ENCODE results near the gene ASTN2.

ASTN2 gene

DNA sequence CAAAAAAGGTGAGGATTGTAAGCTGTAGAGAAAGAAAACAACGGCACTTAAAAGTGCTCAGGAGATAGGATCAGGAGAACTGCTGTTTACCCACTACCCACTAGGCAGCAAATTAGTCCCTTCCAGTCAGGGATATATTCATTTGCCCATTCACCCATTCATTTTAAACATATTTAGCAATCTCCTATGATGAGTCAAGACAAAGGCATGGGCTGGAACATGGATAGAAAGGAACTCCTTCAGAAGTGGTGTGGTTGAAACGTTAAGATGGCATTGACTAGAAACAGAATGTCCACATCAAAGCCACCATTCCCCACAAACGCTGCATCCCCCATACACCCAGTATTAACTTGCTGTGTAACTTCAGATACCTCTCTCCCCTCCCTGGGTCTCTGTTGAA lies 225.7 kb downstream of the ASTN2 start:
- H3K4me3 ChIP-seq (ENCODE audit: low read depth in 1 of 2, low read length in 2 of 2): no peak overlapping the region

GRCh38 chr9:117188394-117188793 lies 226.5 kb downstream of the ASTN2 start:
- Histone ChIP-seq H3K4me1 (ENCODE audit: control insufficient read depth in 1 of 2, insufficient read depth in 2 of 2, low read length in 2 of 2) (no peaks in the 10 kb centered on the region), H3K36me3 (ENCODE audit: control insufficient read depth in 1 of 2, insufficient read depth in 2 of 2, low read length in 2 of 2) (no peaks in the 10 kb centered on the region), H3K4me3 (ENCODE audit: low read depth in 1 of 2, low read length in 2 of 2) (no peak overlapping the region), H3K9me3 (ENCODE audit: control insufficient read depth in 1 of 2, low read length in 2 of 2) (no peaks in the 10 kb centered on the region), H3K27ac (ENCODE audit: low read length) (no peak overlapping the region), H3K27me3 (ENCODE audit: low read depth, low read length) (no peaks in the 10 kb centered on the region)

More for the DNA sequence above, 225.7 kb downstream of the ASTN2 start:
- H3K9me3 ChIP-seq (ENCODE audit: control insufficient read depth in 1 of 2, low read length in 2 of 2): no peaks in the 10 kb centered on the region
- no peaks in the 10 kb centered on the region for H3K4me1 ChIP-seq (ENCODE audit: control insufficient read depth in 1 of 2, insufficient read depth in 2 of 2, low read length in 2 of 2)
- no peaks in the 10 kb centered on the region for H3K36me3 ChIP-seq (ENCODE audit: control insufficient read depth in 1 of 2, insufficient read depth in 2 of 2, low read length in 2 of 2)
- H3K27me3 ChIP-seq (ENCODE audit: low read depth, low read length): no peaks in the 10 kb centered on the region
- H3K27ac ChIP-seq (ENCODE audit: low read length): no peak overlapping the region

GRCh38 chr9:117187498-117187897 lies 227.4 kb downstream of the ASTN2 start:
- H3K36me3 ChIP-seq (ENCODE audit: control insufficient read depth in 1 of 2, insufficient read depth in 2 of 2, low read length in 2 of 2): no peaks in the 10 kb centered on the region
- H3K4me3 ChIP-seq (ENCODE audit: low read depth in 1 of 2, low read length in 2 of 2): no peak overlapping the region
- no peaks in the 10 kb centered on the region for H3K27me3 ChIP-seq (ENCODE audit: low read depth, low read length)
- H3K9me3 ChIP-seq (ENCODE audit: control insufficient read depth in 1 of 2, low read length in 2 of 2): no peaks in the 10 kb centered on the region
- H3K4me1 ChIP-seq (ENCODE audit: control insufficient read depth in 1 of 2, insufficient read depth in 2 of 2, low read length in 2 of 2): no peaks in the 10 kb centered on the region
- no peak overlapping the region for H3K27ac ChIP-seq (ENCODE audit: low read length)

DNA sequence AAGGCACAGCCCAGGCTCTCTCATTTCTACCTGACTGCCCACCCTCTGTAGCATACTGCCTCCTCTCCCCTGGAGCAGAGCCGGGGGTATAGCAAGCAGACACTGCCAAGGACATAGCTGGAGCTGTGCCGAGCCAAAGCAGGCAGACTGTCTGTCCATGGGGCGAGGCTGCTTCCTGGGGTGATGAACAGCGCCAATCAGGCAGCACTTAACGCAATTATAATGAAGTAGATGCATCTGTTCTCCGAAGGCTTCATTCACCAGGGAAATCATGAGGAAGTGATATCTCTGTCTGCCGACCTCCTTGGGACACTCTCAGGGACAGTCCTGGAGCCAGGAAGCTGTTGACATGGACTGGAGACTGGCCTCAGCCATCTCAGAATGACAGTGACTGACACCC lies 230.7 kb downstream of the ASTN2 start:
- peaks cover 0 to 9% of the 10 kb centered on the region in 2 donors for H3K9me3 ChIP-seq (ENCODE audit: control insufficient read depth in 1 of 2, low read length in 2 of 2)
- no peaks in the 10 kb centered on the region for H3K27me3 ChIP-seq (ENCODE audit: low read depth, low read length)
- H3K27ac ChIP-seq (ENCODE audit: low read length): no peak overlapping the region
- no peaks in the 10 kb centered on the region for H3K4me1 ChIP-seq (ENCODE audit: control insufficient read depth in 1 of 2, insufficient read depth in 2 of 2, low read length in 2 of 2)
- H3K36me3 ChIP-seq (ENCODE audit: control insufficient read depth in 1 of 2, insufficient read depth in 2 of 2, low read length in 2 of 2): no peaks in the 10 kb centered on the region
- no peak overlapping the region for H3K4me3 ChIP-seq (ENCODE audit: low read depth in 1 of 2, low read length in 2 of 2)

GRCh38 chr9:117182046-117182445 lies 232.8 kb downstream of the ASTN2 start:
- no peak overlapping the region for H3K4me3 ChIP-seq (ENCODE audit: low read depth in 1 of 2, low read length in 2 of 2)
- H3K4me1 ChIP-seq (ENCODE audit: control insufficient read depth in 1 of 2, insufficient read depth in 2 of 2, low read length in 2 of 2): no peaks in the 10 kb centered on the region
- peaks cover 0 to 9% of the 10 kb centered on the region in 2 donors for H3K9me3 ChIP-seq (ENCODE audit: control insufficient read depth in 1 of 2, low read length in 2 of 2)
- H3K27ac ChIP-seq (ENCODE audit: low read length): no peak overlapping the region
- H3K27me3 ChIP-seq (ENCODE audit: low read depth, low read length): no peaks in the 10 kb centered on the region
- no peaks in the 10 kb centered on the region for H3K36me3 ChIP-seq (ENCODE audit: control insufficient read depth in 1 of 2, insufficient read depth in 2 of 2, low read length in 2 of 2)

DNA sequence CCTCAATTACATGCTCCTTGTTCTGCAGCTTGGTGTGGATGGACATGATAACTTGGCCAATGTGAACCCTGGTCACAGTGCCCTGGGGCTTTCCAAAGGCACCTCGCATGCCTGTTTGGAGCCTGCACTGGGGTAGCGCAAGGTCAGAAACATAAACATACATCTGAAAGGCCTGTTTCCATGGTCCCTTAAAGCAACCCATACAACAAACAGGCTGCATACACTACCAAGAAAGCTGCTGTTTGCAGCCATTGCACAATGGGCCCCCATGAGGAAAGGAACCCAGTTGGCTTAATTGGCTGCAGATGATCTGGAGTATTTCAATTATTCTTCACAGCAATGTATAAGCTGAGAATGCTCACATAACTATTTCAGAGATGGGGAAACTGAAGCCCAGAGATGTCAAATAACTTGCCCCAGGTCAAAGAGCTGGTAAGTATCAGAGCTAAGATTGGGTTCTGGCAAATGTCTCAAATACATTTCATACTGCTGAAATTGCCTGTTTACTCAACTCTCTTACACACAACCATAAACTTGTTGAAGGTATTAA lies 233.9 kb downstream of the ASTN2 start:
- Histone ChIP-seq H3K4me1 (ENCODE audit: control insufficient read depth in 1 of 2, insufficient read depth in 2 of 2, low read length in 2 of 2) (no peaks in the 10 kb centered on the region), H3K9me3 (ENCODE audit: control insufficient read depth in 1 of 2, low read length in 2 of 2) (peaks cover 0 to 9% of the 10 kb centered on the region in 2 donors), H3K27ac (ENCODE audit: low read length) (no peak overlapping the region), H3K36me3 (ENCODE audit: control insufficient read depth in 1 of 2, insufficient read depth in 2 of 2, low read length in 2 of 2) (no peaks in the 10 kb centered on the region), H3K27me3 (ENCODE audit: low read depth, low read length) (no peaks in the 10 kb centered on the region), H3K4me3 (ENCODE audit: low read depth in 1 of 2, low read length in 2 of 2) (no peak overlapping the region)

GRCh38 chr9:117178596-117179375 lies 236.1 kb downstream of the ASTN2 start:
- Histone ChIP-seq H3K27ac (ENCODE audit: low read length) (no peak overlapping the region), H3K4me1 (ENCODE audit: control insufficient read depth in 1 of 2, insufficient read depth in 2 of 2, low read length in 2 of 2) (no peaks in the 10 kb centered on the region), H3K27me3 (ENCODE audit: low read depth, low read length) (no peaks in the 10 kb centered on the region), H3K9me3 (ENCODE audit: control insufficient read depth in 1 of 2, low read length in 2 of 2) (peaks cover 0 to 9% of the 10 kb centered on the region in 2 donors), H3K4me3 (ENCODE audit: low read depth in 1 of 2, low read length in 2 of 2) (no peak overlapping the region), H3K36me3 (ENCODE audit: control insufficient read depth in 1 of 2, insufficient read depth in 2 of 2, low read length in 2 of 2) (no peaks in the 10 kb centered on the region)

- Histone ChIP-seq H3K4me3 (ENCODE audit: low read depth in 1 of 2, low read length in 2 of 2) (no peak overlapping the region), H3K27me3 (ENCODE audit: low read depth, low read length) (no peaks in the 10 kb centered on the region), H3K27ac (ENCODE audit: low read length) (no peak overlapping the region), H3K9me3 (ENCODE audit: control insufficient read depth in 1 of 2, low read length in 2 of 2) (no peaks in the 10 kb centered on the region), H3K4me1 (ENCODE audit: control insufficient read depth in 1 of 2, insufficient read depth in 2 of 2, low read length in 2 of 2) (no peaks in the 10 kb centered on the region), H3K36me3 (ENCODE audit: control insufficient read depth in 1 of 2, insufficient read depth in 2 of 2, low read length in 2 of 2) (no peaks in the 10 kb centered on the region)
These were observed 244.3 kb downstream of the ASTN2 start for GRCh38 chr9:117170567-117170966.

- H3K27ac ChIP-seq (ENCODE audit: low read length): no peak overlapping the region
- no peak overlapping the region for H3K4me3 ChIP-seq (ENCODE audit: low read depth in 1 of 2, low read length in 2 of 2)
- H3K4me1 ChIP-seq (ENCODE audit: control insufficient read depth in 1 of 2, insufficient read depth in 2 of 2, low read length in 2 of 2): no peaks in the 10 kb centered on the region
- no peaks in the 10 kb centered on the region for H3K36me3 ChIP-seq (ENCODE audit: control insufficient read depth in 1 of 2, insufficient read depth in 2 of 2, low read length in 2 of 2)
- no peaks in the 10 kb centered on the region for H3K9me3 ChIP-seq (ENCODE audit: control insufficient read depth in 1 of 2, low read length in 2 of 2)
- H3K27me3 ChIP-seq (ENCODE audit: low read depth, low read length): no peaks in the 10 kb centered on the region
These were observed 245.7 kb downstream of the ASTN2 start for GRCh38 chr9:117169089-117169621.

- Histone ChIP-seq H3K4me1 (ENCODE audit: control insufficient read depth in 1 of 2, insufficient read depth in 2 of 2, low read length in 2 of 2) (no peaks in the 10 kb centered on the region), H3K9me3 (ENCODE audit: control insufficient read depth in 1 of 2, low read length in 2 of 2) (no peaks in the 10 kb centered on the region), H3K36me3 (ENCODE audit: control insufficient read depth in 1 of 2, insufficient read depth in 2 of 2, low read length in 2 of 2) (no peaks in the 10 kb centered on the region), H3K27me3 (ENCODE audit: low read depth, low read length) (no peaks in the 10 kb centered on the region), H3K27ac (ENCODE audit: low read length) (no peak overlapping the region), H3K4me3 (ENCODE audit: low read depth in 1 of 2, low read length in 2 of 2) (no peak overlapping the region)
These were observed 250.3 kb downstream of the ASTN2 start for GRCh38 chr9:117164512-117164911.

GRCh38 chr9:117160254-117160653 lies 254.6 kb downstream of the ASTN2 start:
- no peak overlapping the region for H3K4me3 ChIP-seq (ENCODE audit: low read depth in 1 of 2, low read length in 2 of 2)

More at GRCh38 chr9:117160254-117160653, 254.6 kb downstream of the ASTN2 start:
- Histone ChIP-seq H3K27me3 (ENCODE audit: low read depth, low read length) (no peaks in the 10 kb centered on the region), H3K27ac (ENCODE audit: low read length) (no peak overlapping the region), H3K36me3 (ENCODE audit: control insufficient read depth in 1 of 2, insufficient read depth in 2 of 2, low read length in 2 of 2) (no peaks in the 10 kb centered on the region), H3K9me3 (ENCODE audit: control insufficient read depth in 1 of 2, low read length in 2 of 2) (no peaks in the 10 kb centered on the region), H3K4me1 (ENCODE audit: control insufficient read depth in 1 of 2, insufficient read depth in 2 of 2, low read length in 2 of 2) (no peaks in the 10 kb centered on the region)
